Lung microvascular endothelial cell (primary cell): ENCODE measurements around the gene CDKN2D. TPM values are rescaled to one million over a fixed set of nuclear protein-coding genes. Genes with fewer than 3 reads are reported as not detected.
"Not testable (repeated sequence)": the region's sequence is repeated elsewhere in the genome, so short reads cannot be mapped to it uniquely, and the experiment has no call there.

Experiments used
- DNase-seq, 2 donors: peaks; one replicate each; pipeline versions ENCODE4 v3.0.0 to v3.0.0-alpha.2; 2010; ENCODE audit warnings: low read depth in 2 of 2
- total RNA-seq: library from RNA; depleted of rRNA; stranded (reverse); fragments of >200 nt; gene quantifications from 2 replicates; pipeline ENCODE4 v1.2.1, GENCODE V29; 2014

CDKN2D gene
- total RNA-seq, 1 donor from 2014 or later: 6.5 TPM

DNA sequence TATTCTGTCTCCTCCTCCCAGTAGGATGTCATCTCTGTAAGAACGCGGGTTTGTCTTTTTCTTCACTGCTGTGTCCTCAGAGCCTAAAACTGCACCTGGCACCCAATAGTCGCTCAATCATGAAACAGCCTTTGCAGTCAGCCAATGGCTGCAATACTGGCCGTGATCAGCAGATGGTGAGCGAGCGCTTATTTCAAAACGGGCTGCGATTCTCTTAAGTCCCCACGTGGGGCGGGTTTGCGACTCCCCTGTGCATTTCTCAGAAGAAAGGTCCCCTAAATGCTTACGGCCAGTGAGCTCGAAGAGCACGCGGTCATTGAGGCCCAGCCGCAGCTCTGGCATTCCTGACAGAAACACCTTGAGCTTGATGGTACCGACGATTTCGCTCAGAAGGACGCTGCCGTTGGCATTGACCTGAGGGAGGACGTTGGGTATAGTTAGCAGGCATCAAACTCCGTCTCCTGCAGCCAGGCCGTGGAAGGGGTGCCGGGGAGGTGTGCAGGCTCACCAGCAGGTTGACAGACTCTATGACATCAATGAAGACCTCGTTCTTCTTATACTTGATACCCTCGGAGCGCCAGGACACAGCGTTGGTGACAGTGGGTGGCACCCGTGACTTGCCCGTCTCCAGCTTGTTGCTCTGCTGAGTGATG is 12.3 kb upstream of the CDKN2D start:
- peak; percentile 93 to 94 for DNase-seq

DNA sequence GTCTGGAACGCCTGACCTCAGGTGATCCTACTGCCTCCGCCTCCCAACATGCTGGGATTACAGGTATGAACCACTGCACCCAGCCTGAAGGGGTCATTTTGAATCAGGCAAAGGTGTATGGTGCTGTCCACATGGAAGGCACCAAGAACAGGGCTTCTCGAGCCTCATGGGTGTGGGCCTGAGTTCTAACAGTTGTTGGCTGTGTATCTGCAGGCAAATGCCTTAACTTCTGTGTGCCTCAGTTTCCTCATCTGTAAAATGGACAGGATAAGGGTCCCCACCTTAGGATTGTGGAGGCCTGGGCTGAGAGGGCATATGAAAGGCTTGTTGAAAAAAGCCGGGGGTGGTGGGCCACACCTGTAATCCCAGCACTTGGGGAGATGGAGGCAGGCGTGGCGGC is 9.2 kb upstream of the CDKN2D start:
- DNase-seq: no peak

DNA sequence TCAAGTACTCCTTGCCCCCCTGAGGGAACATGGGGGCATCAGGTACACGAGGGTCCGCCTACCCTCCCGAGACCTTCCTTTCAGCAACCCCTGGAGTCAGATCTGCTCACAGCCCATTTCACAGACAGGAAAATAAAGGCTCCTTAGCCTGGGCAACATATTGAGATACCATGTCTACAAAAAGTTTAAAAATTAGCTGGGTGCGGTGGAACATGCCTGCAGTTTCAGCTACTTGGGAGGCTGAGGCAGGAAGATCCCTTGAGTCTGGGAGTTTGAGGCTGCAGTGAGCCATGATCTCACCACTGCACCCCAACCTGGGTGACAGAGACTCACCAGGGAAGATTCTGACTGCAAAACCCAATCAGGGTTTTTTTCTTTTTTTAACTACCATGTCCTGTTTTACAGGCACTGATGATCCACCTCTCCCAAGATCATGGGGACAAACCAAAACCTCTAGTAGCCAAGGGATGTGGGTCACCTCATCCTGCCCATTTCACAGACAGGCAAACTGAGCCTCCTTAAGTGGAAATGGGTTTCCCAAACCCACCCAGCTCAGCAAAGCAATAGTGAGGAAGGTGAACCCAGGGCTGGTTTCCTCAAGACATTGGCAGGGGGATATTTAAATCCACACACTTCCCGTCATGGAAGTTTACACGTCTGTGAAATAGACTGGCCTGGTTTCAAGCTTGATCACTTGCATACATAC is 6.4 kb upstream of the CDKN2D start:
- DNase-seq: no peak

DNA sequence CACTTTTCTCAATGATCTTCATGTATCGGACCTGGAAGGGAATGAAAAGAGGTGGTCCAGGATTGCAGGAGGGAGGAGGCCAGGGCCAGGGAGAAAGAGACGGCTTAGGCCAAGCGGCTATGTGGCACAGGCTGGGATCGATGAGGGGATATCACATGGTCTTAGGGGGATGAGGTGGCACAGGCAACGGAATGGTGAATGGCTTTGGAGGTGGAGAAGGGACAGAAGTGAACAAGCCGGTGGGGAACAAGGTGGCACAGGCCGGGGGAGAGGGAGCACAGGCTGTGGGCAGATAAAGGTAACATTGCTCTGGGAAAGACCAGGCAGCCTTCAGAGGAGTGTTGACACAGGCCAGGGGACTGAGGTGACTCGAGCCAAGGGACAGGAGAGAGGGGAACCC is 5.7 kb upstream of the CDKN2D start:
- DNase-seq: no peak

DNA sequence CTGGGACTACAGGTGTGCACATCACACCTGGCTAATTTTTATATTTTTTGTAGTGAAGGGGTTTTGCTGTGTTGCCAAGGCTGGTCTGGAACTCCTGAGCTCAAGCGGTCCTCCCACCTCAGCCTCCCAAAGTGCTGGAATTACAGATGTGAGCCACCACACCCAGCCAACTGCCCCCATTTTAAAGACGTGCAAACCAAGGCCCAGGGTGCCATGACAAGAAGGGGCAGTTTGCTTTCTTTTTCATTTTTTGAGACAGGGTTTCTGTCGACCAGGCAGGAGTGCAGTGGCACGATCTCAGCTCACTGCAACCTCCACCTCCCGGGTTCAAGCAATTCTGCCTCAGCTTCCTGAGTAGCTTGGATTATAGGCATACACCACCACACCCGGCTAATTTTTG is 5.0 kb upstream of the CDKN2D start:
- DNase-seq: not testable (repeated sequence)

DNA sequence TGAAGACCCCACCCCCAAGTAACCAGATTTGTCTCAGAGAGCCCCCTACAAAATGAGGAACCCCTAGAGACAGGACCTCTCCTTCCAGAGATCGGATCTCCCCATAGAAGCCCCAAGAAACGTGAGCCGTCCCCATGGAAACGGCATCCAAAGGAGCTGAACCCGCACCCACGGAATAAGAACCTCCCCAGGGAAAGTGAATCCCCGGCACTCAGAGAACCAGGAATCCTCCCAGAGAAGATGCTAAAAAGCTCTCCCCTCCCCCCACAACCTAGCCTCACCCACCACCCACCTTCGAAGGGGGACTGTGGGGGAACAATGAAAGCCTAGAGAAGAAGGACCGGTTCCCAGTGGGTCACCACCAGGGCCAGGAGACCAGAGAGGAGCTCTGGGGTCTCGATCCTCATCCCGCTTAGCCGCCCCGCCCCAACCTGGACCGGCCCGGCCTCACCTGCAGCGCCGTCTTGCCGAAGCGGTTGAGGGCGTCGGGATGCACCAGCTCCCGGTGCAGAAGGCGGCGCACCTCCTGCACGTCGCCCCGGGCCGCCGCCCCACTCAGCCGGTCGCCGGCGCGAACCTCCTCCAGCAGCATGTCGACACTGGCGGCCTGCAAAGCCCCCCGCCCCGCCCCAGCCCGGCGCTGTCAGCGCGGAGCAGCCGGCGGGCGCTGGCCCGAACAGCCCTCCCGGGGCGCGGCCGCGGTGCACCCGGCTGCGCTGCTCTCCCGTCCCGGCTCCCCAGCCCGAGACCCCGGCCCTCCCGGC is 535 bp downstream of the CDKN2D start:
- peak in 1 of 2 donors; percentile 32 for DNase-seq

DNA sequence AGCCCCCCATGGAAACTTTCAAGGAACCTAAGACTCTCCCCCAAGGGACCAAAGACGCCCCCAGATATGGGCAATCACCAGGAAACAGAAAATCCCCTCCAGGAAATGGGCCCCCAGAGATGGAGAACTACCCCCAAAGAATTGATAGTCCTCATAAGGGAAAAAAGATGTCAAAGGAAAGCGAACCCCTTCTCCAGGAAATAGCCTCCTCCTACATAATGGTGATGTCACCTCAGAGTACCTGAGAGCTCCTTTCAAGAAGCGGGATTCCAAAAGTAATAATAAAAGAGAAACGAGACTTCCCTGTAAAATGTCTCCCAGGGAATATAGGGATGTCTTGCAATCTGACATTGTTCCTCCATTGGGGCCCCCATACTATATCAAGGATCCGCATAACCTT is 1.1 kb downstream of the CDKN2D start:
- DNase-seq: no peak

DNA sequence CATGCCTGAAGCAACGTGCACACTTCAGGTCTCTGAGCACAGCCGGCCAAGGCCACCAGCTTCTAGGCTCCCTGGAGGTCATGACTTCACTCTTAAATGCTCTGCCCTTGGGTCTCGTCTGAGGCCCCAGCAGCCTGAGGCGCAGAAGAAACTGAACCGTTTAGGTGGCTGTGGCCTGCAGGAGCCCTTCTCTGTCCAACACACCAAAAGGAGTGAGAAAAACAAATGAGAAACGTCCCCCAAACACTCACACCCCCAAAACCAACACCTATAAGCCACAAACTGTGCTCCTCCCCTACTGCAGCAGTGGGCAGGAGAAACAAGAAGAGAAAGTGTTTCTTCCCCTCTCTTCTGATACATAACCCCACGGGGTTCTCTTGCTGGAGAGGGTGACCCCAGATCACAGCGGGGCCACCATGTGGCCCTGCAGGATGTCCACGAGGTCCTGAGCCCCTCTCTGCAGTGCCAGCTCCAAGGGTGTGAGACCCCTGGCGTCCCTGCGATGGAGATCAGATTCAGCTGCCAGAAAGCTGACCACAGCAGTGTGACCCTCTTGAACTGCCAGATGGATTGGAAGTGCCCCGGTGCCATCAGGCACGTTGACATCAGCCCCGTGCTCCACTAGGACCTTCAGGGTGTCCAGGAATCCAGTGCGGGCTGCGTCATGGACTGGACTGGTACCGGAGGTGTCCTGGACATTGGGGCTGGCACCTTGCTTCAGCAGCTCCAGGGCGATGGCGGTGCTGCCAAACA is 1.9 kb downstream of the CDKN2D start:
- no peak for DNase-seq

DNA sequence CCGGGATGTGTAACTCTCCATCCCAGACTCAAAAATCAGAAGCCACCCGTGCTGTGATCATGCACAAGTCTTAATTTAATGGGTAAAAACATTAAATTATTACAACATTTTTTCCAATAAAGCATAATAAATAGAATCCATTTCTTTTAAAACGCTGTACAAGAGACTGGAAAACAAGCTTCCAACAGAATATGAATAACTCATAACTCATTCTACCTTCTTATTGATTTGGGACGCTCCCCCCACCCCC is 2.4 kb downstream of the CDKN2D start:
- DNase-seq: no peak

DNA sequence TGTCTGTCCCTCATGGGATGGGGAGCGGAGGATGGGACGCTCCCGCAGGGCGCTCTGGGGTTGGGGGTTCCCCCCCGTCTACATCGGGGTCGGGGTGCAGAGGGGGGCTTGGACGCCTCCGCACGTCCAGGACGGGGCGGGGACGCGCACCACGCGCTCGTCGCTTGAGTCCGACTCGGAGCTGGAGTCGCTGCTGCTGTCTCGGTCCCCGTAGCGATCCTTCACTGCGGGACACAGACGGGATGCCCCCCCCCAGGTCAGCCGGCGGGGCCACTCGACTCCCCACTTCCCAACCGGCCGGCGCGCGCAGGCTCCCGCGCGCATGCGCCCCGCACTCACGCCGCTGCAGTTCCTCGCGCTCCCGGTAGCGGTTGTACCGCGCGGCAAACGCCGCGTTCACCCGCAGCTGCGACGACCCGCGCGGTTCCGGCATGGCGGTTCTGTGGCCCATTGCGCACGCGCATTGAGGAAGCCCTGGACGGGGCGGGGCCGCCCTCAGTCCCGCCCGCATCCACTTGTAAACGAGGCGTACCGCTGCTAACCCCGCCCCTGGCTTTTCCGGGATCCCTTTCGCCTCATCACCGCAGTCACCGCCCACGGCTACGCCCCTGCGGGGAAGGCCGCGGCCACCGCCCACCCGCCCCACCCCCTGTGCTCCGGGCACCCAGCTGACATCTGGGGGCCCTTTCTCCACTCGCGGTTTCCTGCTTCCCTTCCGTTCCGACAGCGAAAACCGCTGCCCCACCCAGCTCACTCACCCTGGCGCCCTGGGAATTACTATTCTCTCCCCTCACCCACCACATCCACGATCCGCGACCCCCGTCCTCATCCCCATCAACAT is 3.0 kb downstream of the CDKN2D start, which contains the start of gene KRI1:
KRI1 (minus strand) TSS at position 444 of the 841 bp plus-strand sequence; CDS start at position 433, 11 bp downstream.
- DNase-seq: peak; percentile 97 to 98

DNA sequence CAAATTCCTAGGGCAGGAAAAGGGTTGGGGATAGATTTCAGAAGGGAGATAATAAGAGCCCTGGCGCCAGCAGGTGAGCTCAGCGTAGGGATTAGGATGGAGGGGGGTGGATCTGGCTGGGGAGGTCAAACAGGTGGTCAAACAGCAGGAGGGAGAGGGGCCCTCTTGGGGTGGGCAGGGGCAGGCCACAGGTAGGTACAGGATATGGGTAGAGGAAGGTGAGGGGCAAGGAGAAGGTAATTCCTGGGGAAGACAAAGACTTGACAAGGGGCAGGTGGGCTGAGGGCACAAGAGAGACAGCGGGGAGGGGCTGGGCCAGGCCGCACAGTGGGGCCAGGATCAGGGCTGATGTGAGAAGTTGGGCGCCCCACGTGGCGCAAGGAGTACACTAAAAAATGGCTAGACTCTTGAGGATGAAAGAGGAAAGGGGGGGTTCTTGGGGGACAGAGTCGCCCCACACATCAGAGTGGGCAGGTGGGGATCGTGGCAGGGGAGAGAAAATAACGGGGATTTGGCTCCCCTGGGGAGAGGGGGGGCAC is 3.7 kb downstream of the CDKN2D start:
- DNase-seq: peak in 1 of 2 donors; percentile 46

DNA sequence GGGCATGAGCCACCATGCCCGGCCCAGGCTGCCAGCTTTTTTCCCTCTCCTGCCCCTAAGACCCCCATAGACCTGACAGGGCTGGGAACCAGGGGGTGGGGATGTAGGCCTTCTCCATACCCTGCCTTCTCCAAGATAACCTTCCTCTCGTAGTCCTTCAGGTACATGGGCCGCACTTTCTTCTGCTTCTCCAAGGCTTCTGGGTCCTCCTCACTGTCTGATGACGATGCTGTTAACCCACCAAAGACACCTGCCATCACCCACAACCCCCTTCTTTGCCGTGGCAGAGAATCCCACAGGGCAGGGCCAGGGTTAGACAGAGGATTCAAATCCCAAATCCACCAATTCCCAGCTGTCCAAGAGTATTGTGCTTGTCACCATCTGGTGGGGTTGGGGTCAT is 6.2 kb downstream of the CDKN2D start:
- no peak for DNase-seq

DNA sequence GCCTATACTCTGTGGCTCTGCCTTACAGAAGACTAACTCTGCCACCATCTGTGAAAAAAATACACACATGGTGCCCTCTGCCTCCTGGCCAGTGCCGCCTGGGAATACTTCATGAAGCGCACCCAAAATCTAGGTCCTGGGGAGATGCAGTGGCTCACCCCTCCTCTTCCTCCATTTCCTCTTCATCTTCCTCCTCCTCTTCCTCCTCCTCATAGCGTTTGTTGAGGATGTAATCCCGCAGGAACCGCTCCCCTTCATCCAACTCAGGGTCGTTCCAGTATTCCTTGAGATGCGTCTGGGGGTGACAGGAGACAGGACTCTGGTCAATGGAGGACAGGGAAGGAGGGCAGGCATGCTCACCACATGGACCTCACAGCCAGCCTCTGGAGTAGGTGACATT is 8.6 kb downstream of the CDKN2D start:
- no peak for DNase-seq

DNA sequence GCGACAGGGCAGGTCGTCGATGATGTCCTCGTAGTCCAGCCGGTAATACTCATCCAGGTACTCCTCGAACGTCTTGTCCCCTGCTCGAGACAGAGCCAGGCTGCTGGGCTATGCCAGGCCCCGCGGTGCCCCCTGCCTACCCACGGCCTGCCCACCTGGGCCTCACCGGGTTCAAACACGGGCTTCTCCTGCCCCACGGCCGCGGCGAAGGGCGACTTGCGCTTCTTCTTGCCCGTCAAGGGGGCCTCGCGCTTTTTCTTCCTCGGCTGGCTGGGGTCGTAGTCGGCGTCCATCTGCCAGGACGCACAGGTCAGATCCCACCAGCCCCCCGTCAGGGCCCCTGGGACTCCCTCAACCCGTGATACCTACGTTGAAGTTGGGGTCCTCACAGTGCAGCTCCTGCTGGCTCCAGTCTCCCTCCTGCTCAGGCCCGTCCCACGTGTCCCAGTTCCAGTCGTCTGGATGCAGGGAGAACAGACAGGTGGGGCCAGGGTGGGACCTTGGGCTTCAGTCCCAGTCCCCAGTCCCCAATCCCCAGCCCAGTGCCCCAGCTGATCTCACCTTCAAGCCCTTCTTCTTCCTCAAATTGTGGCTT is 11.1 kb downstream of the CDKN2D start:
- DNase-seq: no peak

DNA sequence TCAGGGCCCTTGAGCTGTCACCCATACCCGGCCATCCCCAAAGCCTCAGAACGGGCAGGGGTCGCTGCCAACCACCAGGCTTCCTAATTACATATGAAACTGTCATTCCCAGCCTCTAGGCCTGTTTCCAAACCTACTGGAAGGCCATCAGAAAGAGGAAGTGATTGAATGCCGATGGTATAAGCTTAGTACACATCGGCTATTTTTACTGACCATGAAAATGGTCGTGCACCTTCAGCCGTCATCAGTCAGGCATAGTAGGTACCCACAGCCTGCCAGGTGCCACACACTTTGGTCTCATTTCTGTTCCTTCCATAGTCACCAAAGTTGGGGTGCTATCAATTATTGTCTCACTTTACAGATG is 13.2 kb downstream of the CDKN2D start:
- no peak for DNase-seq

DNA sequence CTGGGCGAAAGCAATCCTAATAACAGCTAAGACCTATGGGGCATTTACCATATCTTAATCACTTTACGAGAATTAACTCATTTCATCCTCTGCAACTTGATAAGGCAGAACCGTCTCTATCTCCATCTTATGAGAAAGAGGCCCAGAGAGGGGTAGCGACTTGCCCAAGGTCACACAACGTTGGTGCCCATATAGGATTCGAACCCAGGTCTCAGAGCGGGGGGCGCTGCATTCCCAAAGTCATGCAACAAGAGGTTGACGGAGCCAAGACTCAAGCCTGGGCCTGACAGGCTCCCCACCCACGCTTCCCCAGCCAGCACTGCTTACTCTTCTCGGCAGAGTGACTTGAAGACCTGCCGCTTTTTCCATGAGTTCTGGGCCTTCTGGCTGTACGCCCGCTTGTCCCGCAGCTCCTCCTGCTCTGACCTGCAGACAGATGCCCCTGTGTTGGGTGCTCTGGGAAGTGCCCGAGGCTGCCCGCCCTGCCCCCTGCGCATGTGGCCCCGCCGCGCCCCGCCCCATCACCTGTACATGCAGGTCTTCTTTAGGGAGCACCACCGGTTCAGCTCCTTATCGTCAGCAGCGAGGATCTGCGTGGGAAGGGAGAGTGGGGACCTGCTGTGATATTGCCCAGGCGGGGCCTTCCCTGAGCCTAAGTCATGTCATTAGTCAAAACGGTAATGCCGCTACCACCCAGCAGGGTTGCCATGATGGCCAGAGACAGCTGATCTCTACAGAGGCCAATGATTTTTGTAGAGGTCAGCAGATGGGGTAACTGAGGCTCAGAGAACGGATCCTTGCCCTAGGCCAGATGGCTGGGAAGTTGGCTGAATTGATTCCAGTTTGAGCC is 13.8 kb downstream of the CDKN2D start:
- DNase-seq: no peak

DNA sequence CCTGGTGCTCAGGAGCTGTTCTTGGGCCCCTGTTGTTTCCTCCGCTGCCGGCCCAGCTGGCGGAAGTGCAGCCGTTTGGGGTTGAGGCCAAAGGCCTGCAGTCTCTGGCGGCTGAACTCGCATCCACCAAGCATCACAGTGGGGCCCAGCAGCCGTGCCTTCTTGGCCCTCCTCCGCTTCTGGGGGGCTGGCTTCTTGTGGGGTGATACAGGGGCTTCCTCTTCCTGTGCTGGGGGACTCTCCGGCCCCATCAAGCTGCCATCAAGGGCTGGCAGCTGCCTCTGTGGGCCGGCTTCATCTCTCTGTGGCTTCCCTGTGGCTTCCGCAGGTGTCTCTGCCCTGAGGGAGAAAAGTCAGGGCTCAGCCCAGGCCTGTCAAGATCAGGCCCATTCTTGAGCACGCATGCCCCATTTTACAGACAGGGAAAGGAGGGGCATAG is 14.8 kb downstream of the CDKN2D start:
- no peak for DNase-seq

DNA sequence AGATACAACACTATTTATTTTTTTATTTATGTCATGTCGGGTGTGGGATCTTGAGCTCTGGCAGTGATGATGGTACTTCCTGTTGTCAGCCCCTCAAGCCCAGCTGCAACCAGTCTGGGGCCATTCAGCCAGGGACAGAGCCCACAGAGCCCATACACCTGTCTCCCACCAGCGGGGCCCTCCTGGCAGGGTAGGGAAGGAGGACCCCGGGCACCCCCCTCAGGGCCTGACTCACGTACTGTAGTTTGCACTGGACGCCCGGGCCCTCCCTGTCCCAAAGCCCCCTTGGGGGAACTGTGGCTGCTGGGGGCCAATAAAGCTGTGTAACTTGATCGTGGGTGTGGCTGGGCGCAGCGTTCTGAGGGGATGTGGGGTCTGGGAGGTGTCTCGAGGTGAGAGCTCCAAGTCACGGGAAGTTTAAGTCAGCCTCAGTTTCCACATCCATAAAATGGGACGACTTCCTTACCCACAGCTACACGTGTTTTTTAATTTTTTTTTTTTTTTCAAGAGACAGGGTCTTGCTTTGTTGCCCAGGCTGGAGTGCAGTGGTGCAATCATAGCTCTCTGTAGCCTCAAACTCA is 15.6 kb downstream of the CDKN2D start:
- DNase-seq: no peak

DNA sequence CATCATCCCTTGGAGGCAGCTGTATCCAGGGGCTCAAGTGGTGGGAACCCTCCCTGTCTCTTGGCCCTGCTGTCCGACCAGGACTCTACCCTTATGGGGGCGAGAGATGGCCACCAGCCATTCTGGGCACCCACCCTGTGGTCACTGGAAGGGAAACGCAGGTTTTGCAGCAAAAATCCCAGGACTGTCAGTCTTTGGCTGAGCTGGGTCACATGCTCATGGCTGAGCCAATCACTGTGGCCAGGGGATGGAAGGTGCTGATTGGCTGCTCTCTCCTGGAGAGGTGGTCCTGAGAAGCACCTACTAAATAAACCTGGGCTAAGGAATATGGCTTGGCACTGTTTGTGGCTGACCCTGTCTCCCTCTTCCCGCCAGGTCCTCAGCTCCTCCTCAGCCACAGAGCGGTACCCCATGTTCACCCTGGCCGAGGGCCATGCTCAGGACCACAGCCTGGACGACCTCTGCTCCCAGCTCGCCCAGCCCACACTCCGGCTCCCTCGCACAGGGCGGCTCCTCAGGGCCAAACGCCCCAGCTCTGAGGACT is 16.2 kb downstream of the CDKN2D start:
- no peak for DNase-seq
